DMS 273 (cell line): Measurements from ENCODE around the gene TESK2.

Experiments used
- DNase-seq: peaks from one replicate; lab custom pipeline; 2025; ENCODE audit not compliant: unreplicated experiment; lab: John Stamatoyannopoulos, UW

TESK2 gene

GRCh38 chr1:45340816-45341466, 150.0 kb downstream of the TESK2 start:
- DNase-seq: peak; percentile 44

- DNase-seq: peak; percentile 98
Observed at GRCh38 chr1:45339789-45340558, 151.0 kb downstream of the TESK2 start, which contains the start of the genes MUTYH and TOE1. TSS of gene MUTYH (minus strand) at chr1:45340440. CDS start at chr1:45334505, 5,935 bp downstream. TSS of gene TOE1 (plus strand) at chr1:45340170. CDS start at chr1:45340253, 83 bp downstream.

- no peak for DNase-seq
Observed at GRCh38 chr1:45337630-45338325, 153.2 kb downstream of the TESK2 start.

GRCh38 chr1:45335855-45336324, 155.1 kb downstream of the TESK2 start:
- no peak for DNase-seq

DNA sequence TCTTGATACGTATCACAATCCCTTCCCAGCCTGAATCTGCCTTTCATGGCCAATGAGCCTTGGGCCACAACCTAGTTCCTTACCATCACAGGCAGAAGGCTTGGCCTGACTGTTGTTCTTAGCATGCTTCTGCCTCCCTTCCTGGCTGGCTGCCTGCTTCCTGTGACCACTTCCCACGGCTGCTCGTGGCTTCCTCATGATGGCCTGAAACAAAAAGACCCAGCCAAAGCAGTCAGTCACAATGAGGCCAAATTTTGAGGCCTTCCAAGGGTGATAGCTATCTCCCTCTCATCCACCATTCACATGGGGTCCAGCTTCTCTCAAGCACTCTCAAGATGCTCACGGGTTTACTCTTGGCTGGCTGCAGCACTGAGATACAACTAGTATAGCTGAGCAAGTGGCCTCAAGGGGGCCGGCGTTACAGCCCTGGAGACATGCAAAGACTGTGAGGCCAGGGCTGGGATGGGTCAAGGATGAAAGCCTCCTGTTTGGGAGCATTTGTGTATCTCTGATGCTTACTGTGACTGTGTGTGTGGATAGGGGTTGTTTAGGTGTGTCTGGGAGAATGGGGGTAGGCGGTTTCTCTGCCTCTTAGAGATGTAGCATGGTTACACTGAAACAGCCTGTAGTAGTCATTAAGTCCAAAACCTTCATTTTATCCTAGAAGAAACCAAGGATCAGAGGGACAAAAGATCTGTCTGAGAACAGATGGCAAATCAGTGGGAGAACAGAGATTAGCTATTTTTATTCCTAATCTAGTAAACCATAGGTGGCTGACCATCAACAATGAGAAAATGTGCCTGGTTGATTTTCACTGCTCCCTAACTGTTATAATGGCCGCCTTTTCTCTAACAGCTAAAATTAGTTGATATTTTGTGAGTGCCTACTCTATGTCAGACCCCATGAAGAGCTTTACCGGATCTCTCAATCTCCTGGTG, 156.4 kb downstream of the TESK2 start:
- no peak for DNase-seq

- DNase-seq: no peak
Observed at GRCh38 chr1:45332346-45332720, 158.6 kb downstream of the TESK2 start.

DNA sequence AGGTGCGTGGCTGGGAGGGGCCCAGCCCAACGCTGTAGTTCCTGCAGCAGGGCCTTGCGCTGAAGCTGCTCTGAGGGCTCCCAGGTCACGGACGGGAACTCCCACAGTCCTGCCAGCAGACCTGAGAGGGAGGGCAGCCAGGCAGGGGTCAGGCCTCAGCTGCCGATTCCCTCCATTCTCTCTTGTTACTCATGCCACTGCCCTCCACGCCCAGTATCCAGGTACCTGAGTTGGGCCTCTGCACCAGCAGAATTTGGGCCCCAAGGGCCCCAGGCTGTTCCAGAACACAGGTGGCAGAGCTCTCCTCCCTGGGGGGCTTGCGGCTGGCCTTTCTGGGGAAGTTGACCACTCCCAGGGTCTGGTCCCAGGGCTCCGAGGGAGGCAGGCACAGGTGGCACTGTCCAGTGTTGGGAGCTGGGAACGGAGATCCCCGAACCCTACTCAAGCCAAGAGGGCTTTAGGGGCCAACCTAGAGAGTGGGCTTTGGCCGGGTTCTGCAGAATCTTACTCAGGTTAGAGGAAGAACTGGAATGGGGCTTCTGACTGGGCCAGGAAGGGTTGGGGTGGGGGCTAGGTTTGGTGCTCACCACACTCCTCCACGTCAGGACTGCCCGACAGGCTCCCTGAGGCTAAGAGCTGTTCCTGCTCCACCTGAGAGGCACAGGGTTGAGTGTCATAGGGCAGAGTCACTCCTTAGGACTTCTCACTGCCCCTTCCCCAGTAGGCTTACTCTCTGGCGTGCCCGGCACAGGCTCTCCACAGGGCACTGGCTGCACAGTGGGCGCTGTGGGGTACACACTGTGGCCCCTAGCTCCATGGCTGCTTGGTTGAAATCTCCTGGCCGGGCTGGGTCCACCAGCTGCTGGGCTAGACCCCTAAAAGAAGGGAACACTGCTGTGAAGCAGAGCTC, 159.3 kb downstream of the TESK2 start:
- no peak for DNase-seq

GRCh38 chr1:45329445-45329844, 161.5 kb downstream of the TESK2 start:
- DNase-seq: no peak

- peak; percentile 54 for DNase-seq
Observed at GRCh38 chr1:45328680-45329079, 162.3 kb downstream of the TESK2 start.

DNA sequence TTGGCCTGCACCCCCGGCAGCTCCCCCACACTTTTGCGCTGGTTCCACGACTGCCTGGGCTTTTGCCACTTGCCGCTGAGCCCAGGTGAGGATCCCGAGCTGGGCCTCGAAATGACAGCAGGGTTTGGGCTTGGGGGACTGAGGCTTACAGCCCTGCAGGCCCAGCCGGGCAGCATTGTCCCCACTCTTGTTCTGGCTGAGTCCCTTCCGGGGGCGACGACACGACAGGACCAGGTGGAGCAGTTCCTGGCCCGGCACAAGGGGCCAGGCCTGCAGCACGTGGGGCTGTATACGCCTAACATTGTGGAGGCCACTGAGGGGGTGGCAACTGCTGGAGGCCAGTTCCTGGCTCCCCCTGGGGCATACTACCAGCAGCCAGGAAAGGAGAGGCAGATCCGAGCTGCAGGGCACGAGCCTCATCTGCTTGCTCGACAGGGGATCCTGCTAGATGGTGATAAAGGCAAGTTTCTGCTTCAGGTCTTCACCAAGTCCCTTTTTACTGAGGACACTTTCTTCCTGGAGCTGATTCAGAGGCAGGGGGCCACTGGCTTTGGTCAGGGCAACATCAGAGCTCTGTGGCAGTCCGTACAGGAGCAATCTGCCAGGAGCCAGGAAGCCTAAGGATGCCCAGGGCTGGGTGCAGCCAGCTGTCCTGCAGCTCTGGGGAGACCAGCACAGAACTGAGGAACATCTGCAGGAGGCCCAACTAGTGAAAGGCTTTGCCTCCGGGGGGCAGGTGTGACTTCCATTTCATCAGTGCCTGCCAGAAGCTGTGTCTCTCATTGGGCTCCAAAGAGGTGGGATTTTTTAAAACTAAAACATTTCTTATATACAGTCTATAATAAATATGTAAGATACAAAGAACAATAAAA, 163.1 kb downstream of the TESK2 start:
- DNase-seq: peak; percentile 74

DNA sequence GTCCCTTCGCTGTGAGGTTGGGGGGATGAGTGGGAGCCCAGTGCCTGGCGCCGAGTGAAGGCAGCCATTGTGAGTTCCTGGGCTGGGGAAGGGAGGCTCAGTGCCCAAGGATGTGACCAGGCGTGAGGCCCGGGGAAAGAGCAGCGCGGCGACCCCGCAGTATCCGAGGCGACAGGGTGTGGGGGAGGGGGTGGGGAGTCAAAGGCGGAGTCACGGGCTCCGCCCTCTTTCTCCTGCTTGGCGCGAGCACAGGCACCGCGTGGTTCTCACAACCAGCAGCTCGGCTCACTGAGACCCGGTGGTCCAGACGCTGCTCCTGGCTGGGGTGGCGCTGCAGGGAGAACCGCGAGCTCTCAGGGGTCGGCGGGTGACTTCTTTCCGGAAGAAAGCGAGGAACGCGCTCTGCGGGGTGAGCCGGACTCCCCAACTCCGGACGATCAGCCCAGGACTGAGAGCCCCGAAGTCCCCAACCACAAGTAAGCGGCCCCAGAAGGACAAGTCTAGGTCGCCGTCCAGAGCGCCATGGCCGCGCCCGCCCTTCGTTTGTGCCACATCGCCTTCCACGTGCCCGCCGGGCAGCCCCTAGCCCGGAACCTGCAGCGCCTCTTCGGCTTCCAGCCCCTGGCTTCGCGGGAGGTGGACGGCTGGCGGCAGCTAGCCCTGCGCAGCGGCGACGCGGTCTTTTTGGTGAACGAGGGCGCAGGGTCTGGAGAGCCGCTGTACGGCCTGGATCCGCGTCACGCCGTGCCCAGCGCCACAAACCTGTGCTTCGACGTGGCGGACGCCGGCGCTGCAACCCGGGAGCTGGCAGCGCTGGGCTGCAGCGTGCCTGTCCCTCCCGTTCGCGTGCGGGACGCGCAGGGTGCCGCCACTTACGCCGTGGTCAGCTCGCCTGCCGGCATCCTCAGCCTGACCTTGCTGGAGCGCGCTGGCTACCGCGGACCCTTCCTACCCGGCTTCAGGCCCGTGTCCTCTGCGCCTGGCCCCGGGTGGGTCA, 164.0 kb downstream of the TESK2 start, which contains the start of gene HPDL:
Gene HPDL (plus strand): TSS at position 269 of the 997 bp plus-strand sequence. CDS start 254 bp downstream, at position 523.
- peak; percentile 83 for DNase-seq

DNA sequence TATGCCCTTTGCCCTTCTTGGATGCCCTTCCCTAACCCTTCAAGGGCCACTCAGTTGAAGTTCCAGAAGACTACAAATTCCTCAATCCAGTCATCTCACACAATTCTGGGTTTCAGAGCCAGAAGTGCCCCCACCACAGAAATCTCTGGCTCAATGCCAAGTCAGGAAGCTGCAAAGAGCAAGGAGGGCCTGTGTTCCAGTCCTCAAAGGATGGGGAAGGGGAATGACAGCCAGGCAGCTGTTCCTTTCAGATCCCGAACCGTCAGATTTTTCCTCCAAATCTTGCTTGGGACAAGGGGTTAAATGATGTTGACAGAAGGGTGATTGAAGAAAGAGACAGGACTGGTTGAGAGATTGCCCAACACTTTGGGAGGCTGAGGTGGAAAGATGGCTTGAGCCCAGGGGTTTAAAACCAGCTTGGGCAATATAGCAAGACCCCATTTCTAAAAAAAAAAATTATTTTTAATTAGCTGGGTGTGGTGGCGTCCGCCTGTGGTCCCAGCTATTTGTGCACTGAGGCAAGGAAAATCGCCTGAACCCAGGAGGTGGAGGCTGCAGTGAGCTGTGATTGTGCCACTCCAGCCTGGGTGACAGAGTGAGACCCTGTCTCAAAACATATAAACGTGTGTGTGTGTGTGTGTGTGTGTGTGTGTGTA, 165.0 kb downstream of the TESK2 start:
- DNase-seq: peak; percentile 38

- DNase-seq: no peak
Observed at GRCh38 chr1:45322486-45323040, 168.4 kb downstream of the TESK2 start.

GRCh38 chr1:45321444-45321843, 169.5 kb downstream of the TESK2 start:
- DNase-seq: no peak

DNA sequence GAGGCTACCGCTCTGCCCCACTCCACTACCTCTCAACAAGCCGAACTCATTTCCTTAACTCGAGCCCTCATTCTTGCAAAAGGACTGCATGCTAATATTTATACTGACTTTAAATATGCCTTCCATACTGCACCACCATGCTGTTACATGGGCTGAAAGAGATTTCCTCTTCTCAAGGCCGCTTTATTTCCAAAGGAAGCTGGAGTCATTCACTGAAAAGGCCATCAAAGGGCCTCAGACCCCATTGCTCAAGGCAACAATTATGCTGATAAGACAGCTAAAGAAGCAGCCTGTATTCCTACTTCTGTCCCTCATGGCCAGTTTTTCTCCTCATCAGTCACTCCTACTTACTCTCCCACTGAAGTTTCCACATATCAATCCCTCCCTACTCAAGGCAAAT, 171.2 kb downstream of the TESK2 start:
- DNase-seq: no peak

GRCh38 chr1:45317166-45317565, 173.8 kb downstream of the TESK2 start:
- no peak for DNase-seq
